Neutrophil (primary cell): ENCODE results near the gene RASSF8.

ENCODE experiments used
- H3K27ac ChIP-seq: fragments of 200-600 bp; sonication (generic); 2 replicates; pipeline ENCODE4 v1.5.1; 2016; ENCODE audit warnings: mild to moderate bottlenecking, moderate library complexity
- H3K27me3 ChIP-seq: fragments of 200-600 bp; sonication (generic); 2 replicates; pipeline ENCODE4 v1.6.0; 2016; ENCODE audit warnings: mild to moderate bottlenecking
- H3K36me3 ChIP-seq: fragments of 200-600 bp; sonication (generic); 2 replicates; pipeline ENCODE4 v1.5.1; 2017
- H3K4me1 ChIP-seq, 2 experiments: fragments of 200-600 bp in 1 of 2; sonication (generic) in 1 of 2; 1 replicate in 1 of 2; 2 replicates in 1 of 2; pipeline versions ENCODE4 v1.5.1 to v1.6.1; 2013 to 2016; ENCODE audit warnings: low read depth in 1 of 2, low read length in 1 of 2, mild to moderate bottlenecking in 1 of 2, moderate library complexity in 1 of 2; ENCODE audit not compliant: control insufficient read depth in 1 of 2, insufficient read depth in 1 of 2
- H3K4me3 ChIP-seq, 2 experiments: fragments of 200-600 bp in 1 of 2; sonication (generic) in 1 of 2; 1 replicate in 1 of 2; 2 replicates in 1 of 2; pipeline ENCODE4 v1.5.1; 2013 to 2016; ENCODE audit warnings: low read depth in 1 of 2, low read length in 1 of 2, mild to moderate bottlenecking in 1 of 2, moderate library complexity in 1 of 2
- H3K9me3 ChIP-seq: fragments of 200-600 bp; sonication (generic); 2 replicates; pipeline ENCODE4 v1.5.1; 2016
- TF ChIP-seq, protein P1 (sequence below): fragments of 200-600 bp; sonication (generic); IDR thresholded peaks from 2 replicates; pipeline ENCODE4 v1.5.1; 2016; ENCODE audit warnings: antibody characterized with exemption

Gene RASSF8

DNA sequence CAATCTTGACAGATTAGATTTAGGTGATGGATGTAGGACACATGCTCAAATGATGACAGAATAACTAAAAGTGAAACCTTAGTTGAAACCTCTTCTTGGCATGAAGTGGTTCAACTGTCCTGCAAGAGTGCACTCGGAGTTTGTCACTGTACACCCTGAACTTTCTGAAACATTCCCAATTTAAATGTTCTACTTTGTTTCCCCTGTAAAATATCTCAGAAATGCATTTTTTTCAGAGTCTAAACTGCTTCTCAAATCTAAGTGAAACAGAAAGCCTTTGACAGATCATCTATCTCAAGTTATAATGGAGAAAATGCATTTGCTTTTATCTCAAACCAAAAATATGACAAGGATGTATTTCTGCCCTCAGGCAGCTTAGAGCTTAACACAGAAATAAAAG lies 100.3 kb downstream of the RASSF8 start:
- Histone ChIP-seq H3K4me1 (no peaks in the 10 kb centered on the region), H3K36me3 (no peaks in the 10 kb centered on the region), H3K27me3 (no peaks in the 10 kb centered on the region), H3K4me3 (no peak overlapping the region), H3K27ac (no peak overlapping the region), H3K9me3 (no peaks in the 10 kb centered on the region)
- TF ChIP-seq, protein P1, sequence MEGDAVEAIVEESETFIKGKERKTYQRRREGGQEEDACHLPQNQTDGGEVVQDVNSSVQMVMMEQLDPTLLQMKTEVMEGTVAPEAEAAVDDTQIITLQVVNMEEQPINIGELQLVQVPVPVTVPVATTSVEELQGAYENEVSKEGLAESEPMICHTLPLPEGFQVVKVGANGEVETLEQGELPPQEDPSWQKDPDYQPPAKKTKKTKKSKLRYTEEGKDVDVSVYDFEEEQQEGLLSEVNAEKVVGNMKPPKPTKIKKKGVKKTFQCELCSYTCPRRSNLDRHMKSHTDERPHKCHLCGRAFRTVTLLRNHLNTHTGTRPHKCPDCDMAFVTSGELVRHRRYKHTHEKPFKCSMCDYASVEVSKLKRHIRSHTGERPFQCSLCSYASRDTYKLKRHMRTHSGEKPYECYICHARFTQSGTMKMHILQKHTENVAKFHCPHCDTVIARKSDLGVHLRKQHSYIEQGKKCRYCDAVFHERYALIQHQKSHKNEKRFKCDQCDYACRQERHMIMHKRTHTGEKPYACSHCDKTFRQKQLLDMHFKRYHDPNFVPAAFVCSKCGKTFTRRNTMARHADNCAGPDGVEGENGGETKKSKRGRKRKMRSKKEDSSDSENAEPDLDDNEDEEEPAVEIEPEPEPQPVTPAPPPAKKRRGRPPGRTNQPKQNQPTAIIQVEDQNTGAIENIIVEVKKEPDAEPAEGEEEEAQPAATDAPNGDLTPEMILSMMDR = no peak

- TF ChIP-seq, protein P1 = no peak
- no peak overlapping the region for H3K4me3 ChIP-seq
- no peaks in the 10 kb centered on the region for H3K36me3 ChIP-seq
- no peaks in the 10 kb centered on the region for H3K4me1 ChIP-seq
- no peak overlapping the region for H3K27ac ChIP-seq
- no peaks in the 10 kb centered on the region for H3K9me3 ChIP-seq
- no peaks in the 10 kb centered on the region for H3K27me3 ChIP-seq
These were observed 103.5 kb downstream of the RASSF8 start for GRCh38 chr12:26062006-26062405.

DNA sequence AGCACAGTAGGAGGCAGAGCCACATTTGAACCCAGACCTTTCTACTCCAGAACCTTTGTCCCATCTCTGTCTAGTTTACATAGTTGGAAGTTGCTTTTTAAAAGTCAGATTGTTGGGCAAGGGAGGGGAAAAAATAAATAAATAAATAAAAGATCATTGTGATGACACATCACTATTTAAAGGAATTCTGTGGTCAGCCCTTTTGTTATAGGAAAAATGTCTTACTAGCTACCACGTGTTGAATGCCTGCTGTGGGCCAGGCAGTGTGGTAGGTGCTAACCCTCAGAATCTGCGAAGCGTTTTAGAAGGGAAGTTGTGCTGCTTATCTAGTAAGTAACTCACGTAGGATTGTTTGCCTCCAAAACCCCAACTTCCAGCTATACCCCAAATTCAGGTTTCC lies 104.1 kb downstream of the RASSF8 start:
- TF ChIP-seq, protein P1 = no peak
- no peaks in the 10 kb centered on the region for H3K4me1 ChIP-seq
- no peaks in the 10 kb centered on the region for H3K36me3 ChIP-seq
- no peak overlapping the region for H3K27ac ChIP-seq
- no peaks in the 10 kb centered on the region for H3K27me3 ChIP-seq
- no peak overlapping the region for H3K4me3 ChIP-seq
- H3K9me3 ChIP-seq = no peaks in the 10 kb centered on the region

DNA sequence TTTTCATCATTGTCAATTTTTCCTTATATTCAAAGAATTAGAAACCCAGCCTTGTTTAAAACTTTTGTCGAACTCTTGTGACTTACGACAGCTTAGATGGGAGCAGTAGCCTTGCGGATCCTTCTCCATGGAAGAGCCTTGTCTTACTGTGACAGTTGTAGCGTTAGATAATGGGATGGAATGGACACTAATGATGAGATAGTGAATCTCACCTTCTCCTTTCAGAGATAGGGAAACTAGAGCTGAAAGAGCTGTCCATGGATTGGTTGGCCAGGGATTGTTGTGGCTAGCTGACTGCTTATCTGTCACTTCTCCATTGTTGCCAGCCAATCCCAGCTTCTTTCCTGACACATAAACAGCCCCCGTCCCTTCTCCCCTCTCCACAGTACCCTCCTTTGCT lies 107.0 kb downstream of the RASSF8 start:
- Histone ChIP-seq H3K27ac (no peak overlapping the region), H3K27me3 (no peaks in the 10 kb centered on the region), H3K4me1 (no peaks in the 10 kb centered on the region), H3K4me3 (no peak overlapping the region), H3K9me3 (no peaks in the 10 kb centered on the region), H3K36me3 (no peaks in the 10 kb centered on the region)
- TF ChIP-seq, protein P1 = no peak

- no peaks in the 10 kb centered on the region for H3K36me3 ChIP-seq
- H3K4me3 ChIP-seq = no peak overlapping the region
- H3K4me1 ChIP-seq = no peaks in the 10 kb centered on the region
- no peaks in the 10 kb centered on the region for H3K9me3 ChIP-seq
- TF ChIP-seq, protein P1 = no peak
- no peaks in the 10 kb centered on the region for H3K27me3 ChIP-seq
- H3K27ac ChIP-seq = no peak overlapping the region
These were observed 110.0 kb downstream of the RASSF8 start for GRCh38 chr12:26068503-26068902.

- no peaks in the 10 kb centered on the region for H3K36me3 ChIP-seq
- TF ChIP-seq, protein P1 = no peak
- H3K27me3 ChIP-seq = no peaks in the 10 kb centered on the region
- no peaks in the 10 kb centered on the region for H3K9me3 ChIP-seq
- H3K4me1 ChIP-seq = no peaks in the 10 kb centered on the region
- H3K4me3 ChIP-seq = no peak overlapping the region
- no peak overlapping the region for H3K27ac ChIP-seq
These were observed 111.3 kb downstream of the RASSF8 start for GRCh38 chr12:26069796-26070195.
